GM12873 (cell line): ENCODE data around the gene EID3.

ENCODE experiments used
- CTCF ChIP-seq: IDR thresholded peaks from 2 replicates; pipeline ENCODE4 v1.5.1; 2012; ENCODE audit warnings: low read depth, mild to moderate bottlenecking, moderate library complexity, low read length, control low read depth; ENCODE audit not compliant: insufficient read depth; ENCODE audit errors: missing control alignments

Gene EID3

GRCh38 chr12:104297477-104298113 is 5.9 kb upstream of the EID3 start:
- no peak for TF ChIP-seq CTCF

DNA sequence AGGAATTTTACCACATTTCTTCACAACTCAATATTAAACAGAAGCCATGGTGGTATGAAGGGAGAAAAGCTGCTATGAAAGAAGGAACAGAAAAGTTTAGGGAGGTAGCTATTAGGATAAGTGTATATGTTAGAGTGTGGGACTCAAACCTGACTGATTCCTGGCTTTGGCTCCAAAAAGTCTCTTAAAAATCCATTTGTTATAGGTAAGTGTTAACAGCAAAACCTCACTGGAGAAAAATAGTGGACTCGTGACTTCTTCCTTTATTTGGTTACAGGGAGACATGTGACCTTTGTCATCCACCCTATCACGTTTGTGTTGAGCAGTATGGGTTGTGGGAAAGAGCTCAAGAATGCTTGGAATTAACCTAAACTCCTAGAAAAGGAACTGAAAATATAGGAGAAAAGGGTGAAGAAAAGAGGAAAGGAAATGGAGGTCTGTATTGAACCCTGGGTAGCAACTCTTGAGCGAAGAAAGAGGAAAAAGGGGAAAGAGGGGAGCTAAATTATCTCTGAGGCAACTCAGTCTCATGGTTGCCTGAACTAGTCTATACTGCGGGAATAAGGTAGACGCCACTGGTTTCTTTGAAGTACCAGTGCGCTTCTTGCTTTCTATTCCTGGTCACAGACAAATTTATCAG is 3.6 kb upstream of the EID3 start:
- TF ChIP-seq CTCF = no peak

DNA sequence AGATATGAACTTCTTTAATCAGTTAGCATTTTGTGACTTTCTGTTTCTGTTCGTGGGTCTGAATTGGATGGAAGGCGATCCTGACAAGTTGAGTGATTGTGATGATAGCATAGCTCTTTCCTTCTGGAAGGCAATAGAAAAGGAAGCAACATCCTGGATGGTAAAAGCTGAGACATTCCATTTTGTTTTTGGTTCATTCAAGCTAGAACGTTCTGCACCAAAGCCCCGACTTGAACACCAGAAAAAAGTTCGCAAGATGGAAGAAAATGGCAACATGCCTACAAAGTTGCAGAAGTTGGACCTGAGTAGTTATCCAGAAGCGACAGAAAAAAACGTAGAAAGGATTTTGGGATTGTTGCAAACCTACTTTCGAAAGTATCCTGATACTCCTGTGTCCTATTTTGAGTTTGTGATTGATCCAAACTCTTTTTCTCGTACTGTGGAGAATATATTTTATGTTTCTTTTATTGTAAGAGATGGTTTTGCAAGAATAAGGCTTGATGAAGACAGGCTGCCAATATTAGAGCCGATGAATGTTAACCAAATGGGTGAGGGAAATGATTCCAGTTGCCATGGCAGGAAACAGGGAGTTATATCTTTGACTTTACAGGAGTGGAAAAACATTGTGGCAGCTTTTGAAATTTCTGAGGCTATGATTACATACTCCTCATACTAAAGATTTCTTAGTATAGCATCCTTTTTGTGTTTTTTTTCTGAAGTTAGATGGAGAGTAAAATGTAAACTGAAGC is 896 bp downstream of the EID3 start:
- TF ChIP-seq CTCF = no peak

DNA sequence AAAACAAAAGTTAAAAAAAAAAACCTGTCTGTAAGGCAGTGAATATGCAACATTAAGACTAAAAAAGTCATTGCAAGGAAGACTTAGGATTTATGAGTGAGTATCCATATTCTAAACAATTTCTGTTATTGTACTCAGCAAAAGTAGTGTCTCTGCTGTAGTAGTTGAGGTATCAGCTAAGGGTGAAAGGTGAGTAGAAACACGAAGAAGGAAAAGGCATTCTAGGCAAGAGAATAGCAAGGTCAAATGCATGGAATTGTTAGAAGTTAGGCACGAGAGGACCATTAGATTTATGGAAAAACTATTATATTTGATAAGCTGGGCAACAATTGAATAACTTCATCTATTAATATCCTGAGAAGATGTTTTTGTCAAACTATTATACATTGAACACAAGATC is 1.8 kb downstream of the EID3 start:
- no peak for TF ChIP-seq CTCF

GRCh38 chr12:104306376-104306775 is 2.8 kb downstream of the EID3 start:
- no peak for TF ChIP-seq CTCF

GRCh38 chr12:104306943-104307654 is 3.6 kb downstream of the EID3 start:
- no peak for TF ChIP-seq CTCF

GRCh38 chr12:104307655-104308000 is 4.1 kb downstream of the EID3 start:
- no peak for TF ChIP-seq CTCF
